HEK293T (cell line): Measurements from ENCODE around the gene LLCFC1.

Source experiments
- CTBP1 ChIP-seq: fragments of 450-650 bp; IDR thresholded peaks from 2 replicates; pipeline ENCODE4 v1.6.1; 2016; ENCODE audit warnings: borderline replicate concordance
- FOXA1 ChIP-seq: fragments of 450-650 bp; IDR thresholded peaks from 2 replicates; pipeline ENCODE4 v1.6.1; 2016; ENCODE audit warnings: mild to moderate bottlenecking
- FOXK2 ChIP-seq: fragments of 450-650 bp; IDR thresholded peaks from 2 replicates; pipeline ENCODE4 v1.6.1; 2016; ENCODE audit warnings: mild to moderate bottlenecking
- L3MBTL2 ChIP-seq: fragments of 450-650 bp; conservative IDR thresholded peaks from 2 replicates; pipeline ENCODE4 v1.6.1; 2016; ENCODE audit warnings: mild to moderate bottlenecking
- PKNOX1 ChIP-seq: fragments of 450-650 bp; IDR thresholded peaks from 2 replicates; pipeline ENCODE4 v1.6.1; 2016
- TARDBP ChIP-seq: fragments of 450-650 bp; IDR thresholded peaks from 2 replicates; pipeline ENCODE4 v1.6.1; 2016
- ZNF384 ChIP-seq: fragments of 450-650 bp; IDR thresholded peaks from 2 replicates; pipeline ENCODE4 v1.6.1; 2016

GRCh38 chr7:142913566-142913965, 25.7 kb upstream of the LLCFC1 start:
- TF ChIP-seq TARDBP (no peak), FOXA1 (no peak), L3MBTL2 (no peak), CTBP1 (no peak), FOXK2 (no peak), ZNF384 (no peak), PKNOX1 (no peak)
